ENCODE measurements around the gene NELL1. TPM values are rescaled to one million over a fixed set of nuclear protein-coding genes. Genes with fewer than 3 reads are reported as not detected.

Gene NELL1
- total RNA-seq, 1 experiment from 2014 or later = 0.19 TPM

GRCh38 chr11:21307874-21308273 lies 638.5 kb downstream of the NELL1 start:
- no peaks in the 10 kb centered on the region for H3K36me3 ChIP-seq (ENCODE audit: insufficient read depth, low read length)
- H3K9me2 ChIP-seq (replicated peaks; ENCODE audit: insufficient read depth, low read length) = no peaks in the 10 kb centered on the region
- H3K4me3 ChIP-seq (ENCODE audit: low read length) = no peak overlapping the region
- no peaks in the 10 kb centered on the region for H3K4me1 ChIP-seq (ENCODE audit: low read length)
- no peak for DNase-seq
- no peak overlapping the region for H2AFZ ChIP-seq (ENCODE audit: low read length)
- no peak overlapping the region for H3K4me2 ChIP-seq (ENCODE audit: low read depth, low read length, poor library complexity, severe bottlenecking)
- no peaks in the 10 kb centered on the region for H3K27me3 ChIP-seq (ENCODE audit: low read length)
- H4K20me1 ChIP-seq (ENCODE audit: insufficient read depth, low read depth, low read length) = no peaks in the 10 kb centered on the region
- H3K27ac ChIP-seq (ENCODE audit: low read length) = no peak overlapping the region
- H3K9ac ChIP-seq (ENCODE audit: low read length) = no peak overlapping the region
- no peaks in the 10 kb centered on the region for H3K9me3 ChIP-seq (ENCODE audit: low read length)
- H3K79me2 ChIP-seq (ENCODE audit: low read length) = no peaks in the 10 kb centered on the region

- Histone ChIP-seq H3K4me2 (ENCODE audit: low read depth, low read length, poor library complexity, severe bottlenecking) (no peak overlapping the region), H3K79me2 (ENCODE audit: low read length) (no peaks in the 10 kb centered on the region), H3K36me3 (ENCODE audit: insufficient read depth, low read length) (no peaks in the 10 kb centered on the region), H3K4me1 (ENCODE audit: low read length) (no peaks in the 10 kb centered on the region), H3K9ac (ENCODE audit: low read length) (no peak overlapping the region), H3K4me3 (ENCODE audit: low read length) (no peak overlapping the region), H3K27ac (ENCODE audit: low read length) (no peak overlapping the region), H4K20me1 (ENCODE audit: insufficient read depth, low read depth, low read length) (no peaks in the 10 kb centered on the region), H3K9me2 (replicated peaks; ENCODE audit: insufficient read depth, low read length) (no peaks in the 10 kb centered on the region), H3K9me3 (ENCODE audit: low read length) (no peaks in the 10 kb centered on the region), H3K27me3 (ENCODE audit: low read length) (no peaks in the 10 kb centered on the region; the same call in 1 of the 2 replicates), H2AFZ (ENCODE audit: low read length) (no peak overlapping the region)
- DNase-seq = no peak
Measured at GRCh38 chr11:21316591-21316990, 647.2 kb downstream of the NELL1 start.

GRCh38 chr11:21321072-21321471 lies 651.7 kb downstream of the NELL1 start:
- no peak for DNase-seq
- no peaks in the 10 kb centered on the region for H3K79me2 ChIP-seq (ENCODE audit: low read length)
- H3K36me3 ChIP-seq (ENCODE audit: insufficient read depth, low read length) = no peaks in the 10 kb centered on the region
- H2AFZ ChIP-seq (ENCODE audit: low read length) = no peak overlapping the region
- no peaks in the 10 kb centered on the region; the same call in 1 of the 2 replicates for H3K27me3 ChIP-seq (ENCODE audit: low read length)
- no peak overlapping the region for H3K4me2 ChIP-seq (ENCODE audit: low read depth, low read length, poor library complexity, severe bottlenecking)
- H3K9me3 ChIP-seq (ENCODE audit: low read length) = no peaks in the 10 kb centered on the region
- no peaks in the 10 kb centered on the region for H3K9me2 ChIP-seq (replicated peaks; ENCODE audit: insufficient read depth, low read length)
- H3K4me3 ChIP-seq (ENCODE audit: low read length) = no peak overlapping the region
- no peaks in the 10 kb centered on the region for H4K20me1 ChIP-seq (ENCODE audit: insufficient read depth, low read depth, low read length)
- H3K27ac ChIP-seq (ENCODE audit: low read length) = no peak overlapping the region
- no peak overlapping the region for H3K9ac ChIP-seq (ENCODE audit: low read length)
- H3K4me1 ChIP-seq (ENCODE audit: low read length) = no peaks in the 10 kb centered on the region

GRCh38 chr11:21321530-21321929 lies 652.1 kb downstream of the NELL1 start:
- no peaks in the 10 kb centered on the region for H3K4me1 ChIP-seq (ENCODE audit: low read length)
- DNase-seq = no peak
- no peaks in the 10 kb centered on the region for H3K36me3 ChIP-seq (ENCODE audit: insufficient read depth, low read length)
- H3K4me3 ChIP-seq (ENCODE audit: low read length) = no peak overlapping the region
- no peaks in the 10 kb centered on the region for H3K9me2 ChIP-seq (replicated peaks; ENCODE audit: insufficient read depth, low read length)
- no peaks in the 10 kb centered on the region for H3K9me3 ChIP-seq (ENCODE audit: low read length)
- no peak overlapping the region for H3K27ac ChIP-seq (ENCODE audit: low read length)
- no peaks in the 10 kb centered on the region for H3K79me2 ChIP-seq (ENCODE audit: low read length)
- H3K27me3 ChIP-seq (ENCODE audit: low read length) = no peaks in the 10 kb centered on the region; the same call in 1 of the 2 replicates
- H3K4me2 ChIP-seq (ENCODE audit: low read depth, low read length, poor library complexity, severe bottlenecking) = no peak overlapping the region
- H4K20me1 ChIP-seq (ENCODE audit: insufficient read depth, low read depth, low read length) = no peaks in the 10 kb centered on the region
- H3K9ac ChIP-seq (ENCODE audit: low read length) = no peak overlapping the region
- no peak overlapping the region for H2AFZ ChIP-seq (ENCODE audit: low read length)

- Histone ChIP-seq H3K4me1 (ENCODE audit: low read length) (no peaks in the 10 kb centered on the region), H3K79me2 (ENCODE audit: low read length) (no peaks in the 10 kb centered on the region), H2AFZ (ENCODE audit: low read length) (no peak overlapping the region), H3K9me3 (ENCODE audit: low read length) (no peaks in the 10 kb centered on the region), H3K36me3 (ENCODE audit: insufficient read depth, low read length) (no peaks in the 10 kb centered on the region), H3K27ac (ENCODE audit: low read length) (no peak overlapping the region), H3K27me3 (ENCODE audit: low read length) (no peaks in the 10 kb centered on the region; the same call in 1 of the 2 replicates), H3K4me2 (ENCODE audit: low read depth, low read length, poor library complexity, severe bottlenecking) (no peak overlapping the region), H3K9ac (ENCODE audit: low read length) (no peak overlapping the region), H3K9me2 (replicated peaks; ENCODE audit: insufficient read depth, low read length) (no peaks in the 10 kb centered on the region), H4K20me1 (ENCODE audit: insufficient read depth, low read depth, low read length) (no peaks in the 10 kb centered on the region), H3K4me3 (ENCODE audit: low read length) (no peak overlapping the region)
- DNase-seq = peak; percentile 48
Measured at GRCh38 chr11:21323617-21324016, 654.2 kb downstream of the NELL1 start.

GRCh38 chr11:21343204-21343603 lies 673.8 kb downstream of the NELL1 start:
- no peak overlapping the region for H3K27ac ChIP-seq (ENCODE audit: low read length)
- H3K4me1 ChIP-seq (ENCODE audit: low read length) = no peaks in the 10 kb centered on the region
- no peaks in the 10 kb centered on the region for H4K20me1 ChIP-seq (ENCODE audit: insufficient read depth, low read depth, low read length)
- no peak overlapping the region for H3K9ac ChIP-seq (ENCODE audit: low read length)
- DNase-seq = no peak
- no peak overlapping the region for H3K4me2 ChIP-seq (ENCODE audit: low read depth, low read length, poor library complexity, severe bottlenecking)
- no peaks in the 10 kb centered on the region for H3K79me2 ChIP-seq (ENCODE audit: low read length)
- H3K27me3 ChIP-seq (ENCODE audit: low read length) = no peaks in the 10 kb centered on the region
- H3K9me2 ChIP-seq (replicated peaks; ENCODE audit: insufficient read depth, low read length) = no peaks in the 10 kb centered on the region
- H2AFZ ChIP-seq (ENCODE audit: low read length) = no peak overlapping the region
- H3K9me3 ChIP-seq (ENCODE audit: low read length) = no peaks in the 10 kb centered on the region
- no peak overlapping the region for H3K4me3 ChIP-seq (ENCODE audit: low read length)
- no peaks in the 10 kb centered on the region for H3K36me3 ChIP-seq (ENCODE audit: insufficient read depth, low read length)

GRCh38 chr11:21346361-21346760 lies 677.0 kb downstream of the NELL1 start:
- Histone ChIP-seq H3K4me3 (ENCODE audit: low read length) (no peak overlapping the region), H3K79me2 (ENCODE audit: low read length) (no peaks in the 10 kb centered on the region), H3K4me1 (ENCODE audit: low read length) (no peaks in the 10 kb centered on the region), H3K9me2 (replicated peaks; ENCODE audit: insufficient read depth, low read length) (no peaks in the 10 kb centered on the region), H3K9me3 (ENCODE audit: low read length) (no peaks in the 10 kb centered on the region), H3K27ac (ENCODE audit: low read length) (no peak overlapping the region), H3K27me3 (ENCODE audit: low read length) (no peaks in the 10 kb centered on the region), H4K20me1 (ENCODE audit: insufficient read depth, low read depth, low read length) (no peaks in the 10 kb centered on the region), H2AFZ (ENCODE audit: low read length) (no peak overlapping the region), H3K9ac (ENCODE audit: low read length) (no peak overlapping the region), H3K4me2 (ENCODE audit: low read depth, low read length, poor library complexity, severe bottlenecking) (no peak overlapping the region), H3K36me3 (ENCODE audit: insufficient read depth, low read length) (no peaks in the 10 kb centered on the region)
- DNase-seq = no peak

- Histone ChIP-seq H3K36me3 (ENCODE audit: insufficient read depth, low read length) (no peaks in the 10 kb centered on the region), H3K27ac (ENCODE audit: low read length) (no peak overlapping the region), H3K9me3 (ENCODE audit: low read length) (no peaks in the 10 kb centered on the region), H3K9me2 (replicated peaks; ENCODE audit: insufficient read depth, low read length) (no peaks in the 10 kb centered on the region), H3K4me1 (ENCODE audit: low read length) (peaks cover 9% of the 10 kb centered on the region), H3K4me2 (ENCODE audit: low read depth, low read length, poor library complexity, severe bottlenecking) (no peak overlapping the region), H3K79me2 (ENCODE audit: low read length) (no peaks in the 10 kb centered on the region), H3K4me3 (ENCODE audit: low read length) (no peak overlapping the region), H3K27me3 (ENCODE audit: low read length) (no peaks in the 10 kb centered on the region), H4K20me1 (ENCODE audit: insufficient read depth, low read depth, low read length) (no peaks in the 10 kb centered on the region), H2AFZ (ENCODE audit: low read length) (no peak overlapping the region), H3K9ac (ENCODE audit: low read length) (no peak overlapping the region)
- no peak for DNase-seq
Measured at GRCh38 chr11:21350613-21351012, 681.2 kb downstream of the NELL1 start.

GRCh38 chr11:21353425-21353824 lies 684.0 kb downstream of the NELL1 start:
- Histone ChIP-seq H3K36me3 (ENCODE audit: insufficient read depth, low read length) (no peaks in the 10 kb centered on the region), H3K4me2 (ENCODE audit: low read depth, low read length, poor library complexity, severe bottlenecking) (no peak overlapping the region), H3K9me3 (ENCODE audit: low read length) (no peaks in the 10 kb centered on the region), H3K27ac (ENCODE audit: low read length) (no peak overlapping the region), H4K20me1 (ENCODE audit: insufficient read depth, low read depth, low read length) (no peaks in the 10 kb centered on the region), H3K4me3 (ENCODE audit: low read length) (no peak overlapping the region), H3K4me1 (ENCODE audit: low read length) (peaks cover 10% of the 10 kb centered on the region), H2AFZ (ENCODE audit: low read length) (no peak overlapping the region), H3K27me3 (ENCODE audit: low read length) (no peaks in the 10 kb centered on the region), H3K79me2 (ENCODE audit: low read length) (no peaks in the 10 kb centered on the region), H3K9me2 (replicated peaks; ENCODE audit: insufficient read depth, low read length) (no peaks in the 10 kb centered on the region), H3K9ac (ENCODE audit: low read length) (no peak overlapping the region)
- DNase-seq = no peak

Measured in Karpas-422 (cell line).